Measurements from ENCODE around the gene TTC23.

GRCh38 chr15:99169769-99170311 lies 79.5 kb downstream of the TTC23 start:
- no peak for TF ChIP-seq EZH2 (IDR thresholded peaks at IDR 0.05)
- TF ChIP-seq POLR2AphosphoS5 (IDR thresholded peaks at IDR 0.05; ENCODE audit: borderline replicate concordance, low read depth, low read length): no peak
